HepG2 (cell line): ENCODE measurements around the gene RGS14. TPM values are rescaled to one million over a fixed set of nuclear protein-coding genes. Genes with fewer than 3 reads are reported as not detected.

Experiments
- ATAC-seq: fragments of 200-7000 bp; cut with Tn5 transposase; 3 replicates; pipeline ENCODE4 v1.9.1; 2020; ENCODE audit warnings: mild to moderate bottlenecking, moderate library complexity
- BruUV-seq: library from RNA; stranded (reverse); fragments of 400-500 nt; replicated peaks from 2 replicates; lab custom pipeline; 2021; lab: Mats Ljungman, UMichigan
- CTCF ChIA-PET: fragments of 300-600 bp; formaldehyde crosslinking; extraction: SDS; loops from one replicate; lab custom pipeline; 2021; ENCODE audit warnings: low total read pairs, inconsistent platforms, low intra/inter-chr PET ratio; lab: Yijun Ruan, JAX
- POLR2A ChIA-PET: fragments of 350-600 bp; sonication (Branson Sonifier 250); formaldehyde crosslinking; loops from one replicate; lab custom pipeline; 2020; ENCODE audit warnings: antibody characterized with exemption, inconsistent platforms; lab: Yijun Ruan, JAX
- DNase-seq: peaks from one replicate; pipeline ENCODE4 v3.0.0-alpha.2; 2015; ENCODE audit warnings: low spot score
- FAIRE-seq: peaks from 3 replicates; lab custom pipeline; 2011; peaks lifted over from hg19 to GRCh38; lab: Jason Lieb, UNC
- H2AFZ ChIP-seq: one replicate; pipeline ENCODE4 v1.6.1; 2011; ENCODE audit warnings: low read length, inconsistent platforms
- H3K27ac ChIP-seq: fragments of 300-600 bp; 3 replicates; pipeline ENCODE4 v1.8.0; 2011; ENCODE audit warnings: mixed run types, mild to moderate bottlenecking, mixed read lengths, low read length, inconsistent platforms; ENCODE audit not compliant: insufficient read depth; ENCODE audit errors: extremely low read length
- H3K27me3 ChIP-seq, 2 experiments: fragments of 200-600 bp in 1 of 2; 2 replicates in 1 of 2; 3 replicates in 1 of 2; pipeline versions ENCODE4 v1.6.0 to v1.8.0; 2011; ENCODE audit warnings: low read length in 2 of 2, mild to moderate bottlenecking in 2 of 2, moderate library complexity in 2 of 2, inconsistent platforms in 1 of 2; ENCODE audit not compliant: insufficient read depth in 2 of 2, control insufficient read depth in 1 of 2
- H3K36me3 ChIP-seq, 2 experiments: fragments of 200-600 bp in 1 of 2; replicated peaks in 1 of 2; 2 replicates in 1 of 2; 3 replicates in 1 of 2; pipeline versions ENCODE4 v1.5.1 to v1.8.0; 2011; ENCODE audit warnings: low read length in 2 of 2, inconsistent platforms in 1 of 2; ENCODE audit not compliant: insufficient read depth in 2 of 2, control insufficient read depth in 1 of 2
- H3K4me1 ChIP-seq: 2 replicates; pipeline ENCODE4 v1.5.1; 2012; ENCODE audit warnings: low read length, inconsistent platforms; ENCODE audit not compliant: insufficient read depth
- H3K4me2 ChIP-seq: 2 replicates; pipeline ENCODE4 v1.6.0; 2011; ENCODE audit warnings: low read depth, low read length, inconsistent platforms
- H3K4me3 ChIP-seq, 3 experiments: fragments of 200-600 bp in 1 of 3; sonication (generic), shearing (Covaris generic) in 1 of 3; replicated peaks in 1 of 3; 2 replicates each; pipeline ENCODE4 v1.5.1; 2011 to 2016; ENCODE audit warnings: low read length in 3 of 3, inconsistent platforms in 2 of 3, low read depth in 2 of 3, mild to moderate bottlenecking in 2 of 3, control low read depth in 1 of 3, mixed read lengths in 1 of 3; ENCODE audit not compliant: insufficient read depth in 1 of 3
- H3K79me2 ChIP-seq: one replicate; pipeline ENCODE4 v1.6.1; 2011; ENCODE audit warnings: low read length, inconsistent platforms; ENCODE audit not compliant: insufficient read depth
- H3K9ac ChIP-seq: 2 replicates; pipeline ENCODE4 v1.6.0; 2011; ENCODE audit warnings: mild to moderate bottlenecking, low read depth, low read length, inconsistent platforms; ENCODE audit not compliant: insufficient read depth
- H3K9me3 ChIP-seq: 2 replicates; pipeline ENCODE4 v1.5.1; 2012; ENCODE audit warnings: mild to moderate bottlenecking, low read length
- H4K20me1 ChIP-seq: 2 replicates; pipeline ENCODE4 v1.6.0; 2011; ENCODE audit warnings: inconsistent platforms, mild to moderate bottlenecking, low read length, moderate library complexity; ENCODE audit not compliant: insufficient read depth
- ADNP ChIP-seq: sonication (generic); formaldehyde crosslinking; IDR thresholded peaks from 2 replicates; pipeline ENCODE4 v1.4.0; 2020; ENCODE audit warnings: missing genetic modification reagents
- ARID4A ChIP-seq: sonication (generic); formaldehyde crosslinking; IDR thresholded peaks from 2 replicates; pipeline ENCODE4 v1.5.0; 2020; ENCODE audit warnings: mild to moderate bottlenecking, missing genetic modification reagents, borderline replicate concordance
- ARID5B ChIP-seq: IDR thresholded peaks from 2 replicates; pipeline ENCODE4 v1.4.0; 2020; ENCODE audit warnings: mild to moderate bottlenecking, missing genetic modification reagents
- CHCHD3 ChIP-seq: sonication (generic); formaldehyde crosslinking; IDR thresholded peaks from 2 replicates; pipeline ENCODE4 v1.8.0; 2022; ENCODE audit warnings: mild to moderate bottlenecking, missing genetic modification reagents, moderate library complexity
- JUNB ChIP-seq: sonication (generic); formaldehyde crosslinking; IDR thresholded peaks from 2 replicates; pipeline ENCODE4 v1.8.0; 2022; ENCODE audit warnings: missing genetic modification reagents, mild to moderate bottlenecking, borderline replicate concordance
- MXD1 ChIP-seq: sonication (generic); formaldehyde crosslinking; IDR thresholded peaks from 2 replicates; pipeline ENCODE4 v1.4.0; 2020; ENCODE audit warnings: mild to moderate bottlenecking, missing genetic modification reagents
- NKX3-1 ChIP-seq: sonication (generic); formaldehyde crosslinking; IDR thresholded peaks from 2 replicates; pipeline ENCODE4 v1.5.0; 2020; ENCODE audit warnings: missing genetic modification reagents
- TAF1 ChIP-seq: sonication (generic); formaldehyde crosslinking; IDR thresholded peaks from 2 replicates; pipeline ENCODE4 v1.4.0; 2020; ENCODE audit warnings: missing genetic modification reagents
- ZNF503 ChIP-seq: sonication (generic); formaldehyde crosslinking; IDR thresholded peaks from 2 replicates; pipeline ENCODE4 v1.4.0; 2020; ENCODE audit warnings: missing genetic modification reagents
- ZNF691 ChIP-seq: sonication (generic); formaldehyde crosslinking; IDR thresholded peaks from 2 replicates; pipeline ENCODE4 v1.4.0; 2020; ENCODE audit warnings: missing genetic modification reagents, low read depth, mild to moderate bottlenecking, borderline replicate concordance
- WGBS: methylation state at CpG from one replicate; pipeline ENCODE4 v1.1.6; 2017; ENCODE audit warnings: low lambda C conversion rate; 5-methylcytosine and 5-hydroxymethylcytosine counted together
- in situ Hi-C: cut with HindIII; loops from 2 replicates; pipeline ENCODE4 v1.10.0; 2017; ENCODE audit warnings: low pct_unique_long_range_greater_than_20kb; ENCODE audit not compliant: extremely low pct_ligation_motif_present
- intact Hi-C: fragments of 100-400 bp; cut with micrococcal nuclease; formaldehyde crosslinking; loops from one replicate; pipeline ENCODE4 v1.10.0; 2022; ENCODE audit not compliant: unreplicated experiment
- polyA plus RNA-seq, 8 experiments: library from polyadenylated mRNA; depleted of rRNA in 3 of 8; stranded (reverse) in 7 of 8; unstranded in 1 of 8; fragments of >200 nt; fragmentation: Illumina TruSeq in 4 of 8; extraction: Trizol in 4 of 8; gene quantifications; 2 replicates each; pipeline versions ENCODE4 v1.2.1 to v1.2.3, GENCODE V29; 2011 to 2016; ENCODE audit warnings: low read depth in 4 of 8, missing spikeins in 1 of 8, mixed read lengths in 1 of 8; ENCODE audit not compliant: insufficient read depth in 1 of 8
- total RNA-seq, 5 experiments: library from RNA; depleted of rRNA; stranded (reverse); fragments of >200 nt; fragmentation: Illumina TruSeq; extraction: Trizol; gene quantifications; 2 replicates each; pipeline ENCODE4 v1.2.3, GENCODE V29; 2016; ENCODE audit warnings: low read depth in 1 of 5

The RGS14 gene
- total and polyA plus RNA-seq, 2 of the 13 experiments (the other 11 are each of a cell fraction or from before 2014, with no cell fraction given): 11.1 to 17.2 TPM

- Histone ChIP-seq H3K36me3 (no peaks in the 10 kb centered on the region), H3K9ac (peak overlapping the region; percentile 56), H3K4me2 (peak overlapping the region; percentile 87), H3K27ac (no peak overlapping the region), H3K9me3 (no peaks in the 10 kb centered on the region), H3K79me2 (no peaks in the 10 kb centered on the region), H2AFZ (no peak overlapping the region), H3K4me3 (peak overlapping the region; percentile 57 to 81 (median 60)), H3K4me1 (peaks cover 95% of the 10 kb centered on the region), H3K27me3 (peaks cover 0 to 23% of the 10 kb centered on the region in 2 experiments; a peak in 4 of 5 replicates), H4K20me1 (no peaks in the 10 kb centered on the region)
- intact Hi-C loops (no loop called here), in situ Hi-C loops (loop anchor here (5.0 to 25.0 kb wide), 2 partner anchors 51 to 826 kb away; partner anchors contain the start of genes CDHR2, MXD3 and RNF44)
- BruUV-seq: no TSS peak
- FAIRE-seq (no peak), DNase-seq (no peak), ATAC-seq (peak; percentile 24)
- CTCF ChIA-PET: no interaction called here
- POLR2A ChIA-PET: interaction anchor here (2.0 to 3.0 kb wide), 4 partner anchors 7 to 16 kb away, joined by 10 to 19 read pairs (median 14); partner anchors contain the start of gene LMAN2
- WGBS: 6% methylated on average over 27 of the region's 59 CpGs
- 0 out of 2 replicates have a peak, but pooled peaks have one; percentile 43 for TF ChIP-seq ZNF691 (CRISPR knock-in tag)
- TF ChIP-seq ARID5B (CRISPR knock-in tag): no peak
- TF ChIP-seq NKX3-1 (CRISPR knock-in tag): no peak
- no peak for TF ChIP-seq MXD1 (CRISPR knock-in tag)
- TF ChIP-seq ARID4A (CRISPR knock-in tag): peak; percentile 65; the same call in 1 of the 2 replicates
- TF ChIP-seq CHCHD3 (CRISPR knock-in tag): peak; percentile 55; the same call in 1 of the 2 replicates
- no peak for TF ChIP-seq ADNP
- no peak for TF ChIP-seq JUNB (CRISPR knock-in tag)
- TF ChIP-seq TAF1 (CRISPR knock-in tag): peak; percentile 35; the same call in 1 of the 2 replicates
- no peak for TF ChIP-seq ZNF503 (CRISPR knock-in tag)
Observed at GRCh38 chr5:177362610-177363507, 5.1 kb downstream of the RGS14 start.
